ENCODE results near the gene ZBED6. TPM values are rescaled to one million over a fixed set of nuclear protein-coding genes. Genes with fewer than 3 reads are reported as not detected.

ZBED6 gene
- total and polyA plus RNA-seq, 10 of the 15 experiments (the other 5 are each of a cell fraction or from before 2014, with no cell fraction given) = 0.13 to 15.9 (median 4.8) TPM

DNA sequence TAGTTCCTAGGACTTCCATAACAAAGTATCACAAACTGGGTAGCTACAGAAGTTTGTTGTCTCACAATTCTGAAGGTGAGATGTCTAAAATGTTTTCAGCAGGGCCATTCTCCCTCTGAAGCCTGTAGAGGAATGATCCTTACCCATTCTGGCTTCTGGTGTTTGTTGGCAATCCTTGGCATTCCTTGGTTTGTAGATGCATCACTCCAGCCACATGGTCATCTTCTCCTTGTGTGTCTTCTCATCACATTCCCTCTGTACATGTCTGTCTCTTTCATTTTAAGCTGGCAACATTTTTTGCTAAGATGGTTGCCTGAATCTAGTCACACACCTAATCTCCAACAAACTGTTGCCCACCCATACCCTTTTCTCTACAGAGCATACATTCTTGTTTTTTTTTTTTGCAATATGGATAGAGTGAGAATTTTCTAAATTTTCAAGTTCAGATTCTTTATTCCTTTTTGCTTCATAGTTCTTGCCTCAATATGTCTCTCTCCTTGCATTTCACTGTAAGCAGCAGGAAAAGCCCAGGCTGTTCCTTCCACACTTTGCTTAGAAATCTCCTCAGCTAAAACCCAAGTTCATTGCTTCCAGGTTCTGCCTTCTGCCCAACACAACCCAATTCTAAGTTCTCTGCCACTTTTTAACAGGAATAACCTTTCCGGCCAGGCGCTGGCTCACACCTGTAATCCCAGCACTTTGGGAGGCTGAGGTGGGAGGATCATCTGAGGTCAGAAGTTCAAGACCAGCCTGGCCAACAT lies 18.3 kb downstream of the ZBED6 start:
- Histone ChIP-seq H4K20me1 (ENCODE audit: control insufficient read depth, insufficient read depth) (no peaks in the 10 kb centered on the region), H3K9me3 (replicated peaks; ENCODE audit: control insufficient read depth, insufficient read depth, low read length) (no peaks in the 10 kb centered on the region), H3K36me3 (ENCODE audit: control insufficient read depth in 2 of 2, insufficient read depth in 2 of 2, low read length in 1 of 2) (peaks cover 0 to 20% of the 10 kb centered on the region in 2 experiments), H3K27ac (ENCODE audit: control insufficient read depth, insufficient read depth) (no peak overlapping the region), H3K27me3 (replicated peaks in 1 of 2; ENCODE audit: control insufficient read depth in 2 of 2, insufficient read depth in 2 of 2, low read length in 1 of 2) (no peaks in the 10 kb centered on the region), H3K79me2 (ENCODE audit: control insufficient read depth, insufficient read depth, low read length) (peaks cover 2% of the 10 kb centered on the region), H3K9ac (ENCODE audit: control insufficient read depth, insufficient read depth, low read length) (no peak overlapping the region), H2AFZ (ENCODE audit: control insufficient read depth, low read depth, low read length) (no peak overlapping the region), H3K4me3 (no peak overlapping the region), H3K4me1 (ENCODE audit: control insufficient read depth, insufficient read depth, low read length) (no peaks in the 10 kb centered on the region), H3K4me2 (ENCODE audit: control insufficient read depth, insufficient read depth) (no peak overlapping the region)
- ChIA-PET SMC1A (ENCODE audit: uncharacterized antibody, unreplicated experiment) (interaction anchor here (0.6 kb wide), 1 partner anchor 18 kb away, joined by 3 read pairs; the partner anchor contains the start of genes ZBED6 and ZC3H11A), RAD21 (ENCODE audit: unreplicated experiment) (interaction anchor here (0.6 kb wide), 1 partner anchor 476 kb away, joined by 3 read pairs; no protein-coding TSS in a partner anchor), POLR2A (no interaction called here), CTCF (interaction anchor here (0.6 kb wide), 1 partner anchor 30 kb away, joined by 3 read pairs; no protein-coding TSS in a partner anchor)
- DNase-seq (ENCODE audit: low read depth, low spot score) = no peak
- intact Hi-C loops (cut with micrococcal nuclease; ENCODE audit: unreplicated experiment) (no loop called here), in situ Hi-C loops (cut with MboI) (no loop called here)
- WGBS (ENCODE audit: insufficient coverage, insufficient replicate concordance, low lambda C conversion rate, missing lambda C conversion rate) = 100% methylated on average over 2 of the region's 2 CpGs
- no TSS peak for BruUV-seq (replicated peaks)
- no peak for FAIRE-seq
- no peak for ATAC-seq
- TF ChIP-seq CHD2 (IDR thresholded peaks at IDR 0.05; ENCODE audit: borderline replicate concordance, low read depth, low read length) = no peak
- TF ChIP-seq, protein P1, sequence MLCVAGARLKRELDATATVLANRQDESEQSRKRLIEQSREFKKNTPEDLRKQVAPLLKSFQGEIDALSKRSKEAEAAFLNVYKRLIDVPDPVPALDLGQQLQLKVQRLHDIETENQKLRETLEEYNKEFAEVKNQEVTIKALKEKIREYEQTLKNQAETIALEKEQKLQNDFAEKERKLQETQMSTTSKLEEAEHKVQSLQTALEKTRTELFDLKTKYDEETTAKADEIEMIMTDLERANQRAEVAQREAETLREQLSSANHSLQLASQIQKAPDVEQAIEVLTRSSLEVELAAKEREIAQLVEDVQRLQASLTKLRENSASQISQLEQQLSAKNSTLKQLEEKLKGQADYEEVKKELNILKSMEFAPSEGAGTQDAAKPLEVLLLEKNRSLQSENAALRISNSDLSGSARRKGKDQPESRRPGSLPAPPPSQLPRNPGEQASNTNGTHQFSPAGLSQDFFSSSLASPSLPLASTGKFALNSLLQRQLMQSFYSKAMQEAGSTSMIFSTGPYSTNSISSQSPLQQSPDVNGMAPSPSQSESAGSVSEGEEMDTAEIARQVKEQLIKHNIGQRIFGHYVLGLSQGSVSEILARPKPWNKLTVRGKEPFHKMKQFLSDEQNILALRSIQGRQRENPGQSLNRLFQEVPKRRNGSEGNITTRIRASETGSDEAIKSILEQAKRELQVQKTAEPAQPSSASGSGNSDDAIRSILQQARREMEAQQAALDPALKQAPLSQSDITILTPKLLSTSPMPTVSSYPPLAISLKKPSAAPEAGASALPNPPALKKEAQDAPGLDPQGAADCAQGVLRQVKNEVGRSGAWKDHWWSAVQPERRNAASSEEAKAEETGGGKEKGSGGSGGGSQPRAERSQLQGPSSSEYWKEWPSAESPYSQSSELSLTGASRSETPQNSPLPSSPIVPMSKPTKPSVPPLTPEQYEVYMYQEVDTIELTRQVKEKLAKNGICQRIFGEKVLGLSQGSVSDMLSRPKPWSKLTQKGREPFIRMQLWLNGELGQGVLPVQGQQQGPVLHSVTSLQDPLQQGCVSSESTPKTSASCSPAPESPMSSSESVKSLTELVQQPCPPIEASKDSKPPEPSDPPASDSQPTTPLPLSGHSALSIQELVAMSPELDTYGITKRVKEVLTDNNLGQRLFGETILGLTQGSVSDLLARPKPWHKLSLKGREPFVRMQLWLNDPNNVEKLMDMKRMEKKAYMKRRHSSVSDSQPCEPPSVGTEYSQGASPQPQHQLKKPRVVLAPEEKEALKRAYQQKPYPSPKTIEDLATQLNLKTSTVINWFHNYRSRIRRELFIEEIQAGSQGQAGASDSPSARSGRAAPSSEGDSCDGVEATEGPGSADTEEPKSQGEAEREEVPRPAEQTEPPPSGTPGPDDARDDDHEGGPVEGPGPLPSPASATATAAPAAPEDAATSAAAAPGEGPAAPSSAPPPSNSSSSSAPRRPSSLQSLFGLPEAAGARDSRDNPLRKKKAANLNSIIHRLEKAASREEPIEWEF (IDR thresholded peaks at IDR 0.05; ENCODE audit: insufficient replicate concordance, low read depth, low read length) = no peak
- TF ChIP-seq, protein P2, sequence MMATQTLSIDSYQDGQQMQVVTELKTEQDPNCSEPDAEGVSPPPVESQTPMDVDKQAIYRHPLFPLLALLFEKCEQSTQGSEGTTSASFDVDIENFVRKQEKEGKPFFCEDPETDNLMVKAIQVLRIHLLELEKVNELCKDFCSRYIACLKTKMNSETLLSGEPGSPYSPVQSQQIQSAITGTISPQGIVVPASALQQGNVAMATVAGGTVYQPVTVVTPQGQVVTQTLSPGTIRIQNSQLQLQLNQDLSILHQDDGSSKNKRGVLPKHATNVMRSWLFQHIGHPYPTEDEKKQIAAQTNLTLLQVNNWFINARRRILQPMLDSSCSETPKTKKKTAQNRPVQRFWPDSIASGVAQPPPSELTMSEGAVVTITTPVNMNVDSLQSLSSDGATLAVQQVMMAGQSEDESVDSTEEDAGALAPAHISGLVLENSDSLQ (IDR thresholded peaks at IDR 0.05) = no peak
- no peak for TF ChIP-seq ESRRA (IDR thresholded peaks at IDR 0.05; ENCODE audit: low read length)
- TF ChIP-seq HDGF (IDR thresholded peaks at IDR 0.05) = no peak
- TF ChIP-seq, protein P3, sequence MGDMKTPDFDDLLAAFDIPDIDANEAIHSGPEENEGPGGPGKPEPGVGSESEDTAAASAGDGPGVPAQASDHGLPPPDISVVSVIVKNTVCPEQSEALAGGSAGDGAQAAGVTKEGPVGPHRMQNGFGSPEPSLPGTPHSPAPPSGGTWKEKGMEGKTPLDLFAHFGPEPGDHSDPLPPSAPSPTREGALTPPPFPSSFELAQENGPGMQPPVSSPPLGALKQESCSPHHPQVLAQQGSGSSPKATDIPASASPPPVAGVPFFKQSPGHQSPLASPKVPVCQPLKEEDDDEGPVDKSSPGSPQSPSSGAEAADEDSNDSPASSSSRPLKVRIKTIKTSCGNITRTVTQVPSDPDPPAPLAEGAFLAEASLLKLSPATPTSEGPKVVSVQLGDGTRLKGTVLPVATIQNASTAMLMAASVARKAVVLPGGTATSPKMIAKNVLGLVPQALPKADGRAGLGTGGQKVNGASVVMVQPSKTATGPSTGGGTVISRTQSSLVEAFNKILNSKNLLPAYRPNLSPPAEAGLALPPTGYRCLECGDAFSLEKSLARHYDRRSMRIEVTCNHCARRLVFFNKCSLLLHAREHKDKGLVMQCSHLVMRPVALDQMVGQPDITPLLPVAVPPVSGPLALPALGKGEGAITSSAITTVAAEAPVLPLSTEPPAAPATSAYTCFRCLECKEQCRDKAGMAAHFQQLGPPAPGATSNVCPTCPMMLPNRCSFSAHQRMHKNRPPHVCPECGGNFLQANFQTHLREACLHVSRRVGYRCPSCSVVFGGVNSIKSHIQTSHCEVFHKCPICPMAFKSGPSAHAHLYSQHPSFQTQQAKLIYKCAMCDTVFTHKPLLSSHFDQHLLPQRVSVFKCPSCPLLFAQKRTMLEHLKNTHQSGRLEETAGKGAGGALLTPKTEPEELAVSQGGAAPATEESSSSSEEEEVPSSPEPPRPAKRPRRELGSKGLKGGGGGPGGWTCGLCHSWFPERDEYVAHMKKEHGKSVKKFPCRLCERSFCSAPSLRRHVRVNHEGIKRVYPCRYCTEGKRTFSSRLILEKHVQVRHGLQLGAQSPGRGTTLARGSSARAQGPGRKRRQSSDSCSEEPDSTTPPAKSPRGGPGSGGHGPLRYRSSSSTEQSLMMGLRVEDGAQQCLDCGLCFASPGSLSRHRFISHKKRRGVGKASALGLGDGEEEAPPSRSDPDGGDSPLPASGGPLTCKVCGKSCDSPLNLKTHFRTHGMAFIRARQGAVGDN (IDR thresholded peaks at IDR 0.05) = no peak
- TF ChIP-seq, protein P4, sequence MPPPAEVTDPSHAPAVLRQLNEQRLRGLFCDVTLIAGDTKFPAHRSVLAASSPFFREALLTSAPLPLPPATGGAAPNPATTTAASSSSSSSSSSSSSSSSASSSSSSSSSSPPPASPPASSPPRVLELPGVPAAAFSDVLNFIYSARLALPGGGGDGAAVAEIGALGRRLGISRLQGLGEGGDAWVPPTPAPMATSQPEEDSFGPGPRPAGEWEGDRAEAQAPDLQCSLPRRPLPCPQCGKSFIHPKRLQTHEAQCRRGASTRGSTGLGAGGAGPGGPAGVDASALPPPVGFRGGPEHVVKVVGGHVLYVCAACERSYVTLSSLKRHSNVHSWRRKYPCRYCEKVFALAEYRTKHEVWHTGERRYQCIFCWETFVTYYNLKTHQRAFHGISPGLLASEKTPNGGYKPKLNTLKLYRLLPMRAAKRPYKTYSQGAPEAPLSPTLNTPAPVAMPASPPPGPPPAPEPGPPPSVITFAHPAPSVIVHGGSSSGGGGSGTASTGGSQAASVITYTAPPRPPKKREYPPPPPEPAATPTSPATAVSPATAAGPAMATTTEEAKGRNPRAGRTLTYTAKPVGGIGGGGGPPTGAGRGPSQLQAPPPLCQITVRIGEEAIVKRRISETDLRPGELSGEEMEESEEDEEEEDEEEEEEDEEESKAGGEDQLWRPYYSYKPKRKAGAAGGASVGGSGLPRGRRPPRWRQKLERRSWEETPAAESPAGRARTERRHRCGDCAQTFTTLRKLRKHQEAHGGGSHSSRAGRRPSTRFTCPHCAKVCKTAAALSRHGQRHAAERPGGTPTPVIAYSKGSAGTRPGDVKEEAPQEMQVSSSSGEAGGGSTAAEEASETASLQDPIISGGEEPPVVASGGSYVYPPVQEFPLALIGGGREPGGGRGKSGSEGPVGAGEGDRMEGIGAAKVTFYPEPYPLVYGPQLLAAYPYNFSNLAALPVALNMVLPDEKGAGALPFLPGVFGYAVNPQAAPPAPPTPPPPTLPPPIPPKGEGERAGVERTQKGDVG (CRISPR knock-in tag; IDR thresholded peaks at IDR 0.05) = no peak
- TF ChIP-seq RFX5 (IDR thresholded peaks at IDR 0.05; ENCODE audit: low read depth, low read length) = no peak
